Neural cell (in vitro differentiated cells): Measurements from ENCODE around the gene ARL2BP. TPM values are rescaled to one million over a fixed set of nuclear protein-coding genes. Genes with fewer than 3 reads are reported as not detected.

Source experiments
- H2AFZ ChIP-seq: fragments of 200-600, 300-800 bp; sonication (generic), shearing (Covaris generic); 2 replicates; pipeline ENCODE4 v1.6.0; 2014; ENCODE audit warnings: low read depth, mild to moderate bottlenecking, antibody characterized with exemption, low read length, moderate library complexity
- H3F3A ChIP-seq: fragments of 200-600 bp; shearing (Covaris generic); 2 replicates; pipeline ENCODE4 v1.6.1; 2016; ENCODE audit warnings: mild to moderate bottlenecking, moderate library complexity, mixed read lengths, antibody characterized with exemption, low read length; ENCODE audit not compliant: insufficient read depth, poor library complexity, severe bottlenecking
- H3K27ac ChIP-seq: fragments of 200-600, 300-800 bp; sonication (generic), shearing (Covaris generic); 2 replicates; pipeline ENCODE4 v1.5.1; 2014; ENCODE audit warnings: mild to moderate bottlenecking, low read length, moderate library complexity
- H3K27me3 ChIP-seq: fragments of 300-800, 200-600 bp; sonication (generic), shearing (Covaris generic); 2 replicates; pipeline ENCODE4 v1.6.0; 2014; ENCODE audit warnings: mild to moderate bottlenecking, low read depth, low read length, moderate library complexity; ENCODE audit not compliant: insufficient read depth
- H3K36me3 ChIP-seq: fragments of 300-800, 200-600 bp; sonication (generic), shearing (Covaris generic); 2 replicates; pipeline ENCODE4 v1.5.1; 2014; ENCODE audit warnings: mild to moderate bottlenecking, antibody characterized with exemption, low read length, moderate library complexity; ENCODE audit not compliant: insufficient read depth
- H3K4me2 ChIP-seq: fragments of 300-800, 200-600 bp; sonication (generic), shearing (Covaris generic); 2 replicates; pipeline ENCODE4 v1.6.0; 2014; ENCODE audit warnings: mild to moderate bottlenecking, low read length
- H3K4me3 ChIP-seq: fragments of 300-800, 200-600 bp; sonication (generic), shearing (Covaris generic); 2 replicates; pipeline ENCODE4 v1.5.1; 2014; ENCODE audit warnings: mild to moderate bottlenecking, low read length, moderate library complexity
- H3K79me2 ChIP-seq: fragments of 200-600 bp; shearing (Covaris generic); replicated peaks from 2 replicates; pipeline ENCODE4 v1.6.0; 2014; ENCODE audit warnings: mild to moderate bottlenecking, low read length, moderate library complexity; ENCODE audit not compliant: insufficient read depth
- H3K9ac ChIP-seq: fragments of 300-800, 200-600 bp; sonication (generic), shearing (Covaris generic); 2 replicates; pipeline ENCODE4 v1.6.1; 2016; ENCODE audit warnings: mild to moderate bottlenecking, low read length, mixed read lengths
- H3K9me2 ChIP-seq: fragments of 200-600 bp; shearing (Covaris generic); 2 replicates; pipeline ENCODE4 v1.6.1; 2016; ENCODE audit warnings: mild to moderate bottlenecking, low read length, mixed read lengths; ENCODE audit not compliant: insufficient read depth
- H3K9me3 ChIP-seq: fragments of 200-600, 300-800 bp; sonication (generic), shearing (Covaris generic); 2 replicates; pipeline ENCODE4 v1.6.1; 2016; ENCODE audit warnings: mild to moderate bottlenecking, mixed run types, low read length, moderate library complexity, mixed read lengths
- H4K20me1 ChIP-seq: fragments of 200-600 bp; shearing (Covaris generic); 2 replicates; pipeline ENCODE4 v1.6.1; 2016; ENCODE audit warnings: mild to moderate bottlenecking, mixed run types; ENCODE audit not compliant: insufficient read depth
- EP300 ChIP-seq: fragments of 450-650 bp; conservative IDR thresholded peaks from 2 replicates; pipeline ENCODE4 v1.6.1; 2014; ENCODE audit warnings: antibody characterized with exemption, mild to moderate bottlenecking, moderate library complexity; ENCODE audit not compliant: poor library complexity, severe bottlenecking
- EZH2 ChIP-seq: fragments of 200-600, 300-800 bp; shearing (Covaris generic), sonication (generic); IDR thresholded peaks from 2 replicates; pipeline ENCODE4 v1.6.1; 2014; ENCODE audit warnings: antibody characterized with exemption, low read length, borderline replicate concordance, mild to moderate bottlenecking; ENCODE audit not compliant: insufficient read depth, poor library complexity, severe bottlenecking
- MXI1 ChIP-seq: fragments of 450-650 bp; conservative IDR thresholded peaks from 2 replicates; pipeline ENCODE4 v1.6.1; 2014; ENCODE audit warnings: antibody characterized with exemption, mild to moderate bottlenecking; ENCODE audit not compliant: poor library complexity, severe bottlenecking
- POLR2AphosphoS5 ChIP-seq: IDR thresholded peaks from 2 replicates; pipeline ENCODE4 v1.6.1; 2012
- RAD21 ChIP-seq: fragments of 450-650 bp; conservative IDR thresholded peaks from 2 replicates; pipeline ENCODE4 v1.6.1; 2014; ENCODE audit warnings: antibody characterized with exemption, mild to moderate bottlenecking, moderate library complexity
- REST ChIP-seq: IDR thresholded peaks from 2 replicates; pipeline ENCODE4 v1.6.1; 2012; ENCODE audit warnings: borderline replicate concordance
- SMC3 ChIP-seq: fragments of 450-650 bp; conservative IDR thresholded peaks from 2 replicates; pipeline ENCODE4 v1.6.1; 2014; ENCODE audit warnings: antibody characterized with exemption, mild to moderate bottlenecking, moderate library complexity; ENCODE audit not compliant: poor library complexity
- TAF1 ChIP-seq: IDR thresholded peaks from 2 replicates; pipeline ENCODE4 v1.6.1; 2012; ENCODE audit warnings: low read depth
- polyA plus RNA-seq: library from polyadenylated mRNA; depleted of rRNA; stranded (reverse); fragments of >200 nt; gene quantifications from 2 replicates; pipeline ENCODE4 v1.2.3, GENCODE V29; 2014
- TF ChIP-seq, protein P1 (sequence below): fragments of 450-650 bp; IDR thresholded peaks from 2 replicates; pipeline ENCODE4 v1.5.1; 2014; ENCODE audit warnings: antibody characterized with exemption, mild to moderate bottlenecking, moderate library complexity; ENCODE audit not compliant: poor library complexity, severe bottlenecking

ARL2BP gene
- polyA plus RNA-seq, 1 donor from 2014 or later = 153 TPM

DNA sequence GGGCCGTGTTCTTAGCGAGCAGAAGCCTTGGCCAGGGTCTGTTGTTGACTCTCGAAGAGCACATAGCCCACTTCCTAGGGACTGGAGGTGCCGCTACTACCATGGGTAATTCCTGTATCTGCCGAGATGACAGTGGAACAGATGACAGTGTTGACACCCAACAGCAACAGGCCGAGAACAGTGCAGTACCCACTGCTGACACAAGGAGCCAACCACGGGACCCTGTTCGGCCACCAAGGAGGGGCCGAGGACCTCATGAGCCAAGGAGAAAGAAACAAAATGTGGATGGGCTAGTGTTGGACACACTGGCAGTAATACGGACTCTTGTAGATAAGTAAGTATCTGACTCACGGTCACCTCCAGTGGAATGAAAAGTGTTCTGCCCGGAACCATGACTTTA is 40.4 kb upstream of the ARL2BP start:
- H2AFZ ChIP-seq = no peak overlapping the region
- H3K9me2 ChIP-seq = no peaks in the 10 kb centered on the region
- no peaks in the 10 kb centered on the region for H3K27me3 ChIP-seq
- H3F3A ChIP-seq = no peaks in the 10 kb centered on the region
- peaks cover 19% of the 10 kb centered on the region for H3K79me2 ChIP-seq
- no peak overlapping the region for H3K4me2 ChIP-seq
- no peak overlapping the region for H3K9ac ChIP-seq
- H3K36me3 ChIP-seq = peaks cover 14% of the 10 kb centered on the region
- no peaks in the 10 kb centered on the region for H3K9me3 ChIP-seq
- no peak overlapping the region for H3K27ac ChIP-seq
- H3K4me3 ChIP-seq = no peak overlapping the region
- TF ChIP-seq EP300 (no peak), RAD21 (no peak), EZH2 (no peak), SMC3 (no peak), MXI1 (no peak), REST (no peak), TAF1 (no peak), POLR2AphosphoS5 (no peak)
- TF ChIP-seq, protein P1, sequence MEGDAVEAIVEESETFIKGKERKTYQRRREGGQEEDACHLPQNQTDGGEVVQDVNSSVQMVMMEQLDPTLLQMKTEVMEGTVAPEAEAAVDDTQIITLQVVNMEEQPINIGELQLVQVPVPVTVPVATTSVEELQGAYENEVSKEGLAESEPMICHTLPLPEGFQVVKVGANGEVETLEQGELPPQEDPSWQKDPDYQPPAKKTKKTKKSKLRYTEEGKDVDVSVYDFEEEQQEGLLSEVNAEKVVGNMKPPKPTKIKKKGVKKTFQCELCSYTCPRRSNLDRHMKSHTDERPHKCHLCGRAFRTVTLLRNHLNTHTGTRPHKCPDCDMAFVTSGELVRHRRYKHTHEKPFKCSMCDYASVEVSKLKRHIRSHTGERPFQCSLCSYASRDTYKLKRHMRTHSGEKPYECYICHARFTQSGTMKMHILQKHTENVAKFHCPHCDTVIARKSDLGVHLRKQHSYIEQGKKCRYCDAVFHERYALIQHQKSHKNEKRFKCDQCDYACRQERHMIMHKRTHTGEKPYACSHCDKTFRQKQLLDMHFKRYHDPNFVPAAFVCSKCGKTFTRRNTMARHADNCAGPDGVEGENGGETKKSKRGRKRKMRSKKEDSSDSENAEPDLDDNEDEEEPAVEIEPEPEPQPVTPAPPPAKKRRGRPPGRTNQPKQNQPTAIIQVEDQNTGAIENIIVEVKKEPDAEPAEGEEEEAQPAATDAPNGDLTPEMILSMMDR = no peak
- H4K20me1 ChIP-seq = no peaks in the 10 kb centered on the region

DNA sequence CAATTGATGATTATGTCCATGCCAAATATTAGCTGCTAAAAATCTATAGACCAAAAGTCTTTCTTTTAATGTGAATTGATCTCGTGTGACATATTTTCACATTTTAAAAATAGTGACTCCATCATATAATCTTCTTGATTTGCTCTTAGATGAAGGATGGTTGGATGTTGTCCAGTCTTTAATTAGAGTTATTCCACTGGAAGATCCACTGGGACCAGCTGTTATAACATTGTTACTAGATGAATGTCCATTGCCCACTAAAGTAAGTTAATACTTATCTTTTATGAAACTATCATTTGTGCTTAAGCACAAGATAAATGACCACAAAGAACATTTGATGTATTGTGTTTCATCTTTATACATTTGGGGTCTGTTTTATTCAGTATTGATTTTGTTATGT is 36.1 kb upstream of the ARL2BP start:
- H3K9me3 ChIP-seq = no peaks in the 10 kb centered on the region
- H3K27me3 ChIP-seq = no peaks in the 10 kb centered on the region
- H3K27ac ChIP-seq = no peak overlapping the region
- no peak overlapping the region for H2AFZ ChIP-seq
- H3F3A ChIP-seq = no peaks in the 10 kb centered on the region
- H3K79me2 ChIP-seq = peaks cover 14% of the 10 kb centered on the region
- peaks cover 27% of the 10 kb centered on the region for H3K36me3 ChIP-seq
- no peak overlapping the region for H3K4me3 ChIP-seq
- TF ChIP-seq EP300 = no peak
- TF ChIP-seq, protein P1 = no peak
- no peak for TF ChIP-seq SMC3
- TF ChIP-seq MXI1 = no peak
- no peak for TF ChIP-seq EZH2
- TF ChIP-seq RAD21 = no peak
- no peaks in the 10 kb centered on the region for H4K20me1 ChIP-seq
- no peak overlapping the region for H3K9ac ChIP-seq
- no peak overlapping the region for H3K4me2 ChIP-seq
- H3K9me2 ChIP-seq = no peaks in the 10 kb centered on the region
